Activated CD8-positive, alpha-beta memory T cell treated with anti-CD3 and anti-CD28 coated beads for 1 hour (primary cell): ENCODE measurements around the gene GSTCD.

Source experiments
- DNase-seq, 2 donors: peaks; one replicate each; pipeline ENCODE4 v3.0.0-alpha.2; 2020; ENCODE audit warnings: low read depth in 1 of 2; ENCODE audit errors: extremely low read depth in 1 of 2

The GSTCD gene

GRCh38 chr4:105871997-105872396, 163.4 kb downstream of the GSTCD start:
- no peak for DNase-seq

- no peak for DNase-seq
Measured at GRCh38 chr4:105875233-105875632, 166.6 kb downstream of the GSTCD start.

GRCh38 chr4:105878668-105879067, 170.1 kb downstream of the GSTCD start:
- DNase-seq: no peak

GRCh38 chr4:105887508-105887907, 178.9 kb downstream of the GSTCD start:
- DNase-seq: no peak

GRCh38 chr4:105894660-105895582, 186.3 kb downstream of the GSTCD start, which contains the start of gene NPNT:
NPNT (plus strand) TSS chr4:105895471; CDS start chr4:105895653, 182 bp downstream.
- no peak for DNase-seq

GRCh38 chr4:105895583-105896460, 187.2 kb downstream of the GSTCD start:
- DNase-seq: no peak

GRCh38 chr4:105896461-105896942, 187.9 kb downstream of the GSTCD start:
- no peak for DNase-seq
